Measurements from ENCODE around the gene NBAS.

The NBAS gene

GRCh38 chr2:15241201-15241600, 319.9 kb downstream of the NBAS start:
- no peak for TF ChIP-seq FOXP2 (optimal IDR thresholded peaks at IDR 0.05; ENCODE audit: borderline replicate concordance, extremely low read depth, extremely low read length, insufficient read depth)
- no peak for TF ChIP-seq POLR2AphosphoS5 (IDR thresholded peaks at IDR 0.05; ENCODE audit: low read depth, low read length)

GRCh38 chr2:15238028-15238427, 323.1 kb downstream of the NBAS start:
- TF ChIP-seq POLR2AphosphoS5 (IDR thresholded peaks at IDR 0.05; ENCODE audit: low read depth, low read length) (no peak), FOXP2 (optimal IDR thresholded peaks at IDR 0.05; ENCODE audit: borderline replicate concordance, extremely low read depth, extremely low read length, insufficient read depth) (no peak), SIN3A (IDR thresholded peaks at IDR 0.05; ENCODE audit: borderline replicate concordance, insufficient read depth, low read length) (no peak), TAF1 (IDR thresholded peaks at IDR 0.05; ENCODE audit: borderline replicate concordance, insufficient read depth, low read length) (no peak), REST (IDR thresholded peaks at IDR 0.05; ENCODE audit: insufficient read depth in 1 of 2, low read depth in 2 of 2, low read length in 2 of 2) (no peak)

GRCh38 chr2:15230599-15231192, 330.4 kb downstream of the NBAS start:
- TF ChIP-seq REST (IDR thresholded peaks at IDR 0.05; ENCODE audit: insufficient read depth in 1 of 2, low read depth in 2 of 2, low read length in 2 of 2) (no peak), SIN3A (IDR thresholded peaks at IDR 0.05; ENCODE audit: borderline replicate concordance, insufficient read depth, low read length) (no peak), TAF1 (IDR thresholded peaks at IDR 0.05; ENCODE audit: borderline replicate concordance, insufficient read depth, low read length) (no peak), FOXP2 (optimal IDR thresholded peaks at IDR 0.05; ENCODE audit: borderline replicate concordance, extremely low read depth, extremely low read length, insufficient read depth) (no peak)

- TF ChIP-seq REST (IDR thresholded peaks at IDR 0.05; ENCODE audit: insufficient read depth in 1 of 2, low read depth in 2 of 2, low read length in 2 of 2) (no peak), POLR2AphosphoS5 (IDR thresholded peaks at IDR 0.05; ENCODE audit: low read depth, low read length) (no peak), SIN3A (IDR thresholded peaks at IDR 0.05; ENCODE audit: borderline replicate concordance, insufficient read depth, low read length) (no peak), FOXP2 (optimal IDR thresholded peaks at IDR 0.05; ENCODE audit: borderline replicate concordance, extremely low read depth, extremely low read length, insufficient read depth) (no peak), TAF1 (IDR thresholded peaks at IDR 0.05; ENCODE audit: borderline replicate concordance, insufficient read depth, low read length) (no peak)
Observed at GRCh38 chr2:15226661-15227060, 334.5 kb downstream of the NBAS start.

GRCh38 chr2:15225131-15225530, 336.0 kb downstream of the NBAS start:
- TF ChIP-seq TAF1 (IDR thresholded peaks at IDR 0.05; ENCODE audit: borderline replicate concordance, insufficient read depth, low read length): no peak
- TF ChIP-seq SIN3A (IDR thresholded peaks at IDR 0.05; ENCODE audit: borderline replicate concordance, insufficient read depth, low read length): no peak
- no peak for TF ChIP-seq FOXP2 (optimal IDR thresholded peaks at IDR 0.05; ENCODE audit: borderline replicate concordance, extremely low read depth, extremely low read length, insufficient read depth)
- TF ChIP-seq POLR2AphosphoS5 (IDR thresholded peaks at IDR 0.05; ENCODE audit: low read depth, low read length): no peak

- TF ChIP-seq TAF1 (IDR thresholded peaks at IDR 0.05; ENCODE audit: borderline replicate concordance, insufficient read depth, low read length) (no peak), POLR2AphosphoS5 (IDR thresholded peaks at IDR 0.05; ENCODE audit: low read depth, low read length) (no peak), SIN3A (IDR thresholded peaks at IDR 0.05; ENCODE audit: borderline replicate concordance, insufficient read depth, low read length) (no peak), FOXP2 (optimal IDR thresholded peaks at IDR 0.05; ENCODE audit: borderline replicate concordance, extremely low read depth, extremely low read length, insufficient read depth) (no peak), REST (IDR thresholded peaks at IDR 0.05; ENCODE audit: insufficient read depth in 1 of 2, low read depth in 2 of 2, low read length in 2 of 2) (no peak)
Observed at GRCh38 chr2:15224641-15225040, 336.5 kb downstream of the NBAS start.

Measured in PFSK-1 (cell line).